RWPE2 (cell line): Measurements from ENCODE around the gene SOCS3.

Experiments
- ATAC-seq: fragments of 200-7000 bp; cut with Tn5 transposase; 3 replicates; pipeline ENCODE4 v1.9.1; 2021; ENCODE audit warnings: low read depth
- DNase-seq: peaks from one replicate; pipeline ENCODE4 v3.0.0-alpha.2; 2020; ENCODE audit warnings: low spot score
- H3K27ac ChIP-seq: fragments of 450-650 bp; 2 replicates; pipeline ENCODE4 v1.5.1; 2017; ENCODE audit warnings: mild to moderate bottlenecking; ENCODE audit not compliant: poor library complexity, severe bottlenecking
- H3K27me3 ChIP-seq: fragments of 250-450 bp; sonication (Bioruptor Pico); 2 replicates; pipeline ENCODE4 v1.5.1; 2021; ENCODE audit warnings: mild to moderate bottlenecking, moderate library complexity; ENCODE audit not compliant: insufficient read depth, poor library complexity, severe bottlenecking
- H3K36me3 ChIP-seq: fragments of 250-450 bp; sonication (Bioruptor Pico); 2 replicates; pipeline ENCODE4 v1.5.1; 2020; ENCODE audit warnings: low read depth, mild to moderate bottlenecking, moderate library complexity
- H3K4me1 ChIP-seq: fragments of 250-450 bp; sonication (Bioruptor Pico); 2 replicates; pipeline ENCODE4 v1.5.1; 2021; ENCODE audit warnings: mild to moderate bottlenecking, moderate library complexity; ENCODE audit not compliant: insufficient read depth, poor library complexity, severe bottlenecking
- H3K4me3 ChIP-seq: fragments of 250-450 bp; sonication (Bioruptor Pico); 2 replicates; pipeline ENCODE4 v1.5.1; 2021; ENCODE audit warnings: mild to moderate bottlenecking, moderate library complexity; ENCODE audit not compliant: severe bottlenecking
- H3K9me3 ChIP-seq: fragments of 250-450 bp; sonication (Bioruptor Pico); 2 replicates; pipeline ENCODE4 v1.5.1; 2021; ENCODE audit warnings: mild to moderate bottlenecking, moderate library complexity; ENCODE audit not compliant: severe bottlenecking
- CTCF ChIP-seq: fragments of 450-650 bp; IDR thresholded peaks from one replicate; pipeline ENCODE4 v1.5.1; 2017; ENCODE audit warnings: mild to moderate bottlenecking, moderate library complexity; ENCODE audit not compliant: poor library complexity, severe bottlenecking

SOCS3 gene

DNA sequence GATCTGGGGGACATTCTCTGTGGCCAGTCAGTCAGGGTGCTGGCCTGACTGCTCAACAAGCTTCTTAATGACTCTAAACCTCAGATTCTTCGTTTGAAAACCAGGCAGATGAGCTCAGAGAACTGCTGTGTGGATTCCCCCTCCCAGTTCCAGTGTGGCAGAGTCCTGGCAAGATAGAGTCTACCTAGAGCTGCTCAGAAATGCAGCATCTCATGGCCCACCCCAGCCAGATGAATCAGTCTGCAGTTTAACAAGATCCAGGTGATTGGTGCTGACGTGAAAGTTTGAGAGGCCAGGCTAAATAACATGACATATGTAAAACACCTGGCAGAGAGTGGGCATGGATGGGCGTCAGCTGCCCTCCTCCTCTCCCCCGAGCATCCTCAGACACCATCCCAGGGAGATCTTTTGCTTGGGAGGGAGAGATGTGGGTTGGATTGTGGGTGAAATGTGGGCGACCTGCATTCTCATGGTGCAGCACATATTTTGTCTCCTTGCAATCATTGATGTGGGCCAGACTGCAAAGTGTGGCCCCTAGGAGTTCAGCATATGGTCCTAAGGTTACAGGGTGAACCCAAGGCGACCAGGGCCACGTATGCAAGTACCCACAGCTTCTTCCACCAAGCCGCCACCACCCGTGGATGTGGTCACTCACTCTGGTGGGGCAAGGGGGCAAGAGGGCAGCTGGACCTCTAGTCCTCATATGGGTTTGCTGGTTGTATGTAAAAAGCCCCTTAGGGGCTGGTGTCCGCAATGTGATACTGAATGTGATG lies 19.5 kb downstream of the SOCS3 start:
- DNase-seq (no peak), ATAC-seq (no peak)
- Histone ChIP-seq H3K9me3 (no peaks in the 10 kb centered on the region), H3K4me1 (peaks cover 59% of the 10 kb centered on the region), H3K36me3 (no peaks in the 10 kb centered on the region), H3K27me3 (no peaks in the 10 kb centered on the region), H3K4me3 (no peak overlapping the region), H3K27ac (peak overlapping the region; percentile 94)
- TF ChIP-seq CTCF, result no peak

DNA sequence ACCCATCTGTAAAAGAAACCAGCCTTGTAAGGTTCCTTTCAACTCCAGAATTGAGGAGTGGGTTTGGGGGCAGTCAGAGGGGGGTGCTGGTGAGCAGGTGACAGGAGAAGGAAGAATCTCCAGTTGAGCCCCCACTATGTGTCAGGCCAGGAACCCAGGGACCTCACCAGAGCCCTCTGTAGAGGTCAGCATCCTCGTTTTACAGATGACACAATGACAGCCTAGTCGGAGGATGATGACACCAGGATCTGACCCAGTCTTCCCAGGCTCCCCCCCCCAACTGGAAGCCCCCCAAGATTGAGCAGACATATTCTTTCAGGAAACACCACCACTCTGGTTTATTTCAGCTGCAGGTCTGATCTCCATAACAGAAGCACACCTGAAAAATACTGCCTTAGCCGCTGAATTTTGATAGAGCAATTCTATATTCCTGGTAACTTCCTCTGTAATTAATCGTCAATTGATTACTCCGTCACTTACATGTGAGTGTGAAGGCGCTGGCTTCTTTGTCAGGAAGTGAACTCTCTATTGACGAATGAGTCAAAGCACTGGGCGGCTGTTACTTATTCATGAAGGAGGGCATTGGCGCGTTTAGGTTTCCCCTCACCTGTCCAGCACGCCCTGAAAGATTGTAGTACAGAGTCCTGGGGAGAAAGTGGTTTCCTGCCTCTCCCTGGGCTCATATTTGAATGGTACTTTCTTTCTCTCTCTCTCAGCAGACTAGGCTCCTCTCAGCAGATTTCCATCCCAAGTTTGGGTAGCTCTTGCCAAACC lies 21.2 kb downstream of the SOCS3 start:
- Histone ChIP-seq H3K4me3 (no peak overlapping the region), H3K27me3 (no peaks in the 10 kb centered on the region), H3K9me3 (no peaks in the 10 kb centered on the region), H3K36me3 (no peaks in the 10 kb centered on the region), H3K27ac (peak overlapping the region; percentile 94), H3K4me1 (peaks cover 70% of the 10 kb centered on the region)
- peak; percentile 31 for ATAC-seq
- no peak for TF ChIP-seq CTCF
- DNase-seq, result no peak

GRCh38 chr17:78337244-78338109 lies 22.4 kb downstream of the SOCS3 start:
- DNase-seq, result peak; percentile 90
- H3K4me1 ChIP-seq, result peaks cover 62% of the 10 kb centered on the region
- ATAC-seq, result peak; percentile 50

DNA sequence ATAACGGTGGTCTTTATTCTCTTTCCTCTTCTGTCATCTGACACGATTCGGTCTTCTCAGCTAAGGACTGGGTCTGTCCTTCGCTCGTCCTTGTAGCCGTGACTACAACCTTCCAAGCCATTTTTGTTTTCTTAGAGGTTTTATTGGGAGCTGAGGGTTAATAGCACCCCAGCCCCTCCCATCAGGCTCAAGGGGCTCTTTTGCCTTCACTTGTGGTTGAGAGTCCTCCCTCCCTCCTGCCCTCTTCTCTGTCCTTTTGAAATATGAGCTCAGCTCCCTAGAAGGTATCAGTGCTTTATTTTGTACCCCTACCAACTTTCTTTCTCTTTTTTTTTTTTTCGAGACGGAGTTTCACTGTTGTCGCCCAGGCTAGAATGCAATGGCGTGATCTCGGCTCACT lies 24.7 kb downstream of the SOCS3 start:
- H3K4me1 ChIP-seq, result peaks cover 59% of the 10 kb centered on the region

More at GRCh38 chr17:78337244-78338109, 22.4 kb downstream of the SOCS3 start:
- Histone ChIP-seq H3K36me3 (no peaks in the 10 kb centered on the region), H3K27ac (peak overlapping the region; percentile 94), H3K4me3 (no peak overlapping the region), H3K9me3 (no peaks in the 10 kb centered on the region), H3K27me3 (no peaks in the 10 kb centered on the region)
- TF ChIP-seq CTCF, result no peak

More for the DNA sequence above, 24.7 kb downstream of the SOCS3 start:
- H3K36me3 ChIP-seq, result no peaks in the 10 kb centered on the region
- no peaks in the 10 kb centered on the region for H3K27me3 ChIP-seq
- no peak for DNase-seq
- no peak overlapping the region for H3K4me3 ChIP-seq
- no peak for TF ChIP-seq CTCF
- H3K27ac ChIP-seq, result peak overlapping the region; percentile 94
- no peaks in the 10 kb centered on the region for H3K9me3 ChIP-seq
- no peak for ATAC-seq
